OCI-LY3 (cell line): ENCODE measurements around the gene SNED1.

Source experiments
- CTCF ChIP-seq: fragments of 200-600, 300-600 bp; sonication (generic); IDR thresholded peaks from 2 replicates; pipeline ENCODE4 v1.5.1; 2014; ENCODE audit warnings: antibody characterized with exemption, low read length, low read depth
- EZH2phosphoT487 ChIP-seq: fragments of 200-600 bp; shearing (Covaris generic); IDR thresholded peaks from 2 replicates; pipeline ENCODE4 v1.6.1; 2018; ENCODE audit warnings: antibody characterized with exemption, mixed run types, low read depth

DNA sequence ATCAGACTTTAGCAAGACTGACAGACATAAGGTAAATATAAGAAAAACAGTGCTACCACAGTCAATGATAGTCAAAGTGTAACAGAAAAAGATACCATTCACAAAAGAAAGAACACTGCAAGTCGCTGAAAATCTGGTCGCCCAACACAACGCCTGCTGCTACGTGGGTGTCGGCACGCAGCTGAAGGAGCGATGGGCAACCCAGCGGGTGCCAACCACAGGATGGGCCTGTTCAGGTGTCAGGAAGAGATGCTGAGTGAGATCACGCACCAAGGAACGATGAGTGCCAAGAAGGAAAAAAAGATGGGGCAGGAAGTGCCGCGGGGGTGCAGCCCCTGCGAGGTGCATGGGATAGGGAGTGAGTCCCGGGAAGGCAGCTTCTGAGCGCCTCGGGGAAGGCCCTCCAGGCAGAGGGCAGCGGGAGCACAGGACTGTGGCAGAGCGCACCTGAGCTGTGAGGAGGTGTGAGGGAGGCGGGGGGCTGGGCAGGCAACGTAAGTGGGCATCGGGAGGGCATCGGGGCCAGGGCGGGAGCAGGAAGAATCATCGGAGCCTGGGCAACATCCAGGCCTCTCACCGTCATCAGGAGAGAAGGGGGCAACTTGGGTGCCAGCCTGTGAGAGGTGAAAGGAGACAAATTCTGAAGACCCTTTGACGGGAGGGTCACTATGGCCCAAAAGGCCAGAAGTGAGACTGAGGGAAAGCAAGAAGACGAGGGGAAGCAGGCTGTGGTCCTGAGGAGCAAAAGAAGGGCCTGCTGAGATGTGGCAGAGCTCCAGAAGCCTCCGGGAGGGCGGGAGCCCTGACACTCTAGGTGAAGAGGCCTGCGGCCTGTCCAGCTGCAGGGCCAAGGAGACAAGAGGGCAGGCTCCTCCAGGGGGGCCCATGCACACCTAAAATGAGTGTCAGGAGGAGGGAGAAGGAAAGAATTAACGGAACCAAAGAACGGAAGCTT lies 118.5 kb downstream of the SNED1 start:
- TF ChIP-seq CTCF (no peak), EZH2phosphoT487 (no peak)
